Liver (tissue), 9 donors: ENCODE results near the gene NASP. TPM values are rescaled to one million over a fixed set of nuclear protein-coding genes. Genes with fewer than 3 reads are reported as not detected.
A peak's percentile ranks its signal among the peaks of the same experiment; 100 is the strongest.

ENCODE experiments used
- DNase-seq: peaks from one replicate; pipeline ENCODE4 v3.0.0-alpha.2; 2017; ENCODE audit warnings: low spot score
- H3K27ac ChIP-seq, 2 donors: one replicate each; pipeline ENCODE4 v1.7.0; 2013; ENCODE audit warnings: inconsistent platforms in 2 of 2, low read length in 2 of 2, control low read depth in 1 of 2, low read depth in 1 of 2, mild to moderate bottlenecking in 1 of 2
- H3K27me3 ChIP-seq, 4 donors: one replicate each; pipeline versions ENCODE4 v1.6.1 to v1.7.0; 2013; ENCODE audit warnings: low read length in 3 of 4, inconsistent platforms in 1 of 4, mild to moderate bottlenecking in 1 of 4, moderate library complexity in 1 of 4; ENCODE audit not compliant: control insufficient read depth in 4 of 4, insufficient read depth in 4 of 4
- H3K36me3 ChIP-seq, 4 donors: one replicate each; pipeline versions ENCODE4 v1.6.1 to v1.7.0; 2013; ENCODE audit warnings: low read length in 3 of 4, mild to moderate bottlenecking in 3 of 4, low read depth in 1 of 4, moderate library complexity in 1 of 4; ENCODE audit not compliant: control insufficient read depth in 4 of 4, insufficient read depth in 3 of 4
- H3K4me1 ChIP-seq, 4 donors: one replicate each; pipeline versions ENCODE4 v1.6.1 to v1.7.0; 2013; ENCODE audit warnings: low read length in 3 of 4, mild to moderate bottlenecking in 3 of 4, moderate library complexity in 1 of 4; ENCODE audit not compliant: control insufficient read depth in 4 of 4, insufficient read depth in 4 of 4
- H3K4me3 ChIP-seq, 3 donors: one replicate each; pipeline versions ENCODE4 v1.6.1 to v1.7.0; 2013; ENCODE audit warnings: low read length in 3 of 3, control low read depth in 1 of 3, low read depth in 1 of 3, mild to moderate bottlenecking in 1 of 3
- H3K9ac ChIP-seq, 2 donors: one replicate each; pipeline ENCODE4 v1.7.0; 2013; ENCODE audit warnings: low read length in 2 of 2, mild to moderate bottlenecking in 2 of 2, moderate library complexity in 2 of 2, control low read depth in 1 of 2, low read depth in 1 of 2
- H3K9me3 ChIP-seq, 4 donors: one replicate each; pipeline versions ENCODE4 v1.6.1 to v1.7.0; 2013; ENCODE audit warnings: low read length in 3 of 4; ENCODE audit not compliant: control insufficient read depth in 4 of 4
- ATF3 ChIP-seq: IDR thresholded peaks from 2 replicates; pipeline ENCODE4 v1.6.1; 2016; ENCODE audit warnings: antibody characterized with exemption
- EGR1 ChIP-seq, 2 donors: IDR thresholded peaks; 2 replicates each; pipeline ENCODE4 v1.6.1; 2016 to 2018; ENCODE audit warnings: antibody characterized with exemption in 2 of 2, low read depth in 2 of 2
- FOXA1 ChIP-seq: IDR thresholded peaks from 2 replicates; pipeline ENCODE4 v1.6.1; 2016; ENCODE audit warnings: antibody characterized with exemption
- FOXA2 ChIP-seq: IDR thresholded peaks from 2 replicates; pipeline ENCODE4 v1.6.1; 2016; ENCODE audit warnings: antibody characterized with exemption
- GABPA ChIP-seq, 2 donors: IDR thresholded peaks in 1 of 2; conservative IDR thresholded peaks in 1 of 2; 2 replicates each; pipeline ENCODE4 v1.6.1; 2016; ENCODE audit warnings: antibody characterized with exemption in 2 of 2, mild to moderate bottlenecking in 1 of 2, moderate library complexity in 1 of 2
- HNF4A ChIP-seq, 2 donors: conservative IDR thresholded peaks; 2 replicates each; pipeline ENCODE4 v1.6.1; 2016; ENCODE audit warnings: antibody characterized with exemption in 2 of 2, mild to moderate bottlenecking in 2 of 2
- HNF4G ChIP-seq: IDR thresholded peaks from 2 replicates; pipeline ENCODE4 v1.6.1; 2016; ENCODE audit warnings: antibody characterized with exemption
- JUND ChIP-seq, 2 donors: IDR thresholded peaks; 2 replicates each; pipeline ENCODE4 v1.6.1; 2016; ENCODE audit warnings: antibody characterized with exemption in 2 of 2
- NR2F2 ChIP-seq: IDR thresholded peaks from 2 replicates; pipeline ENCODE4 v1.6.1; 2016; ENCODE audit warnings: antibody characterized with exemption
- RAD21 ChIP-seq, 2 donors: IDR thresholded peaks; 2 replicates each; pipeline ENCODE4 v1.6.1; 2016; ENCODE audit warnings: antibody characterized with exemption in 2 of 2, mild to moderate bottlenecking in 2 of 2
- RXRA ChIP-seq, 2 donors: IDR thresholded peaks; 2 replicates each; pipeline ENCODE4 v1.6.1; 2017 to 2018; ENCODE audit warnings: antibody characterized with exemption in 2 of 2, mild to moderate bottlenecking in 1 of 2
- SP1 ChIP-seq: IDR thresholded peaks from 2 replicates; pipeline ENCODE4 v1.6.1; 2018; ENCODE audit warnings: antibody characterized with exemption, mild to moderate bottlenecking
- TAF1 ChIP-seq: conservative IDR thresholded peaks from 2 replicates; pipeline ENCODE4 v1.6.1; 2016; ENCODE audit warnings: antibody characterized with exemption, mild to moderate bottlenecking
- YY1 ChIP-seq: IDR thresholded peaks from 2 replicates; pipeline ENCODE4 v1.6.1; 2016; ENCODE audit warnings: antibody characterized with exemption, mild to moderate bottlenecking
- WGBS: extraction: QIAGEN DNeasy Blood & Tissue Kit; methylation state at CpG from one replicate; pipeline ENCODE4 v1.1.7; 2013; 5-methylcytosine and 5-hydroxymethylcytosine counted together
- polyA plus RNA-seq, 2 donors: library from polyadenylated mRNA; stranded (reverse) in 1 of 2; unstranded in 1 of 2; fragments of 200-250 nt in 1 of 2; fragments of >200 nt in 1 of 2; fragmentation: Nextera tagmentation in 1 of 2; extraction: Ambion mirVana in 1 of 2; gene quantifications; one replicate each; pipeline versions ENCODE4 v1.2.1 to v1.2.3, GENCODE V29; 2013 to 2015
- total RNA-seq, 2 donors: library from RNA; depleted of rRNA; stranded (reverse); fragments of >200 nt; gene quantifications; one replicate each; pipeline ENCODE4 v1.2.3, GENCODE V29; 2014
- TF ChIP-seq, protein P1 (sequence below): IDR thresholded peaks from 2 replicates; pipeline ENCODE4 v1.6.1; 2016; ENCODE audit warnings: antibody characterized with exemption, mild to moderate bottlenecking
- TF ChIP-seq, protein P2 (sequence below): IDR thresholded peaks from 2 replicates; pipeline ENCODE4 v1.6.1; 2016; ENCODE audit warnings: antibody characterized with exemption
- TF ChIP-seq, protein P3 (sequence below): IDR thresholded peaks from 2 replicates; pipeline ENCODE4 v1.6.1; 2016; ENCODE audit warnings: antibody characterized with exemption
- TF ChIP-seq, protein P4 (sequence below): fragments of 150-350 bp; IDR thresholded peaks from 2 replicates; pipeline ENCODE4 v1.5.1; 2017; ENCODE audit warnings: improper control_type of control experiment, low read depth, low read length; ENCODE audit not compliant: missing input control
- donor health status: healthy.
- donor health status: healthy.
- donor health status: healthy.
- donor health status: healthy.
- donor health status: healthy.

The NASP gene
- total and polyA plus RNA-seq, 4 donors: 24.9 to 74.9 (median 39.7) TPM

DNA sequence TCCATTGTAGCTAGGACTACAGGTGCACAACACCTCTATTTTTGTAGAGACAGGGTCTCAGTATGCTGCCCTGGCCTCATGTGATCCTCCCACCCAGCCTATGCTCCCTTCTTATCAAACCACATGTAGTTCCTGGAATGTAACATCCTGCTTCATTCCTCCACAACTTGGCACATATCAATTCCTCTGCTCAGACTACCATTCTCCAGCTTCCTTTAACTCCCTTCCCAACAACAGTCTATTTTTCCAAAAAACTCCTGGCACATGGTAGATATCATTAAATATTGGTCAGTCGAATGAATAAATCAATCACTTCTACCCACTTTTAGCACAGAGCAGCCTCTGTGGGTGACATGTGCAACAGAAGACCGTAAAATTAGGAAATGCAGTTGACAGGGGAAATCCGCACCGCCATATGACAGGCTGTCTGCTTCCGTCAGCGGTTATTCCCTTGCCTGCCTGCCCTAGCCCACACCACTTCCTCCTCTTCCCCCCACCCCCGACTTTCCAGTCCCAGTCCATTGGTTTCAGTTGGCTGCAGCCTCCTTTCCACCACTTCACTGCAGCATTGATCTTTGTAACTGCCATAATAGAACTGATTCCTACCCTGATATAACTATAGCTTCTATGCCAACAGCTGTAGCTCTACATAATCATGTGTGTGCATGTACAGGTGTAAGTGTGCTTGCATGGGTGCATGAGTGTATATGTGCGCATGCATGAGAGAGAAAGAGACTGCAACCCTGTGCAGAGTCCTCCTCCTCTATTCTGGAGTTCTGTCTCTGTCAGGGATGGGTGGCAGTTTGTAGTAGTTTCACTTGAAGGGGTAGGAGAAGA lies 40.0 kb upstream of the NASP start:
- Histone ChIP-seq H3K36me3 (no peaks in the 10 kb centered on the region), H3K27me3 (no peaks in the 10 kb centered on the region), H3K4me1 (peaks cover 12 to 42% (median 35%) of the 10 kb centered on the region in 4 donors), H3K9ac (no peak overlapping the region), H3K9me3 (no peaks in the 10 kb centered on the region), H3K27ac (peak overlapping the region; percentile 42 to 69), H3K4me3 (no peak overlapping the region)
- 45% methylated on average over 8 of the region's 8 CpGs for WGBS
- no peak for TF ChIP-seq ATF3
- TF ChIP-seq, protein P1, sequence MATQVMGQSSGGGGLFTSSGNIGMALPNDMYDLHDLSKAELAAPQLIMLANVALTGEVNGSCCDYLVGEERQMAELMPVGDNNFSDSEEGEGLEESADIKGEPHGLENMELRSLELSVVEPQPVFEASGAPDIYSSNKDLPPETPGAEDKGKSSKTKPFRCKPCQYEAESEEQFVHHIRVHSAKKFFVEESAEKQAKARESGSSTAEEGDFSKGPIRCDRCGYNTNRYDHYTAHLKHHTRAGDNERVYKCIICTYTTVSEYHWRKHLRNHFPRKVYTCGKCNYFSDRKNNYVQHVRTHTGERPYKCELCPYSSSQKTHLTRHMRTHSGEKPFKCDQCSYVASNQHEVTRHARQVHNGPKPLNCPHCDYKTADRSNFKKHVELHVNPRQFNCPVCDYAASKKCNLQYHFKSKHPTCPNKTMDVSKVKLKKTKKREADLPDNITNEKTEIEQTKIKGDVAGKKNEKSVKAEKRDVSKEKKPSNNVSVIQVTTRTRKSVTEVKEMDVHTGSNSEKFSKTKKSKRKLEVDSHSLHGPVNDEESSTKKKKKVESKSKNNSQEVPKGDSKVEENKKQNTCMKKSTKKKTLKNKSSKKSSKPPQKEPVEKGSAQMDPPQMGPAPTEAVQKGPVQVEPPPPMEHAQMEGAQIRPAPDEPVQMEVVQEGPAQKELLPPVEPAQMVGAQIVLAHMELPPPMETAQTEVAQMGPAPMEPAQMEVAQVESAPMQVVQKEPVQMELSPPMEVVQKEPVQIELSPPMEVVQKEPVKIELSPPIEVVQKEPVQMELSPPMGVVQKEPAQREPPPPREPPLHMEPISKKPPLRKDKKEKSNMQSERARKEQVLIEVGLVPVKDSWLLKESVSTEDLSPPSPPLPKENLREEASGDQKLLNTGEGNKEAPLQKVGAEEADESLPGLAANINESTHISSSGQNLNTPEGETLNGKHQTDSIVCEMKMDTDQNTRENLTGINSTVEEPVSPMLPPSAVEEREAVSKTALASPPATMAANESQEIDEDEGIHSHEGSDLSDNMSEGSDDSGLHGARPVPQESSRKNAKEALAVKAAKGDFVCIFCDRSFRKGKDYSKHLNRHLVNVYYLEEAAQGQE: no peak
- no peak for TF ChIP-seq FOXA2
- TF ChIP-seq, protein P2, sequence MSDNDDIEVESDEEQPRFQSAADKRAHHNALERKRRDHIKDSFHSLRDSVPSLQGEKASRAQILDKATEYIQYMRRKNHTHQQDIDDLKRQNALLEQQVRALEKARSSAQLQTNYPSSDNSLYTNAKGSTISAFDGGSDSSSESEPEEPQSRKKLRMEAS: peak; percentile 67
- TF ChIP-seq HNF4A (conservative IDR thresholded peaks at IDR 0.05): peak; percentile 13 to 17
- TF ChIP-seq RXRA (IDR thresholded peaks at IDR 0.05): peak in 1 of 2 donors; percentile 8
- no peak for TF ChIP-seq RAD21 (IDR thresholded peaks at IDR 0.05)
- TF ChIP-seq, protein P3, sequence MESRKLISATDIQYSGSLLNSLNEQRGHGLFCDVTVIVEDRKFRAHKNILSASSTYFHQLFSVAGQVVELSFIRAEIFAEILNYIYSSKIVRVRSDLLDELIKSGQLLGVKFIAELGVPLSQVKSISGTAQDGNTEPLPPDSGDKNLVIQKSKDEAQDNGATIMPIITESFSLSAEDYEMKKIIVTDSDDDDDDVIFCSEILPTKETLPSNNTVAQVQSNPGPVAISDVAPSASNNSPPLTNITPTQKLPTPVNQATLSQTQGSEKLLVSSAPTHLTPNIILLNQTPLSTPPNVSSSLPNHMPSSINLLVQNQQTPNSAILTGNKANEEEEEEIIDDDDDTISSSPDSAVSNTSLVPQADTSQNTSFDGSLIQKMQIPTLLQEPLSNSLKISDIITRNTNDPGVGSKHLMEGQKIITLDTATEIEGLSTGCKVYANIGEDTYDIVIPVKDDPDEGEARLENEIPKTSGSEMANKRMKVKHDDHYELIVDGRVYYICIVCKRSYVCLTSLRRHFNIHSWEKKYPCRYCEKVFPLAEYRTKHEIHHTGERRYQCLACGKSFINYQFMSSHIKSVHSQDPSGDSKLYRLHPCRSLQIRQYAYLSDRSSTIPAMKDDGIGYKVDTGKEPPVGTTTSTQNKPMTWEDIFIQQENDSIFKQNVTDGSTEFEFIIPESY: no peak
- TF ChIP-seq, protein P4, sequence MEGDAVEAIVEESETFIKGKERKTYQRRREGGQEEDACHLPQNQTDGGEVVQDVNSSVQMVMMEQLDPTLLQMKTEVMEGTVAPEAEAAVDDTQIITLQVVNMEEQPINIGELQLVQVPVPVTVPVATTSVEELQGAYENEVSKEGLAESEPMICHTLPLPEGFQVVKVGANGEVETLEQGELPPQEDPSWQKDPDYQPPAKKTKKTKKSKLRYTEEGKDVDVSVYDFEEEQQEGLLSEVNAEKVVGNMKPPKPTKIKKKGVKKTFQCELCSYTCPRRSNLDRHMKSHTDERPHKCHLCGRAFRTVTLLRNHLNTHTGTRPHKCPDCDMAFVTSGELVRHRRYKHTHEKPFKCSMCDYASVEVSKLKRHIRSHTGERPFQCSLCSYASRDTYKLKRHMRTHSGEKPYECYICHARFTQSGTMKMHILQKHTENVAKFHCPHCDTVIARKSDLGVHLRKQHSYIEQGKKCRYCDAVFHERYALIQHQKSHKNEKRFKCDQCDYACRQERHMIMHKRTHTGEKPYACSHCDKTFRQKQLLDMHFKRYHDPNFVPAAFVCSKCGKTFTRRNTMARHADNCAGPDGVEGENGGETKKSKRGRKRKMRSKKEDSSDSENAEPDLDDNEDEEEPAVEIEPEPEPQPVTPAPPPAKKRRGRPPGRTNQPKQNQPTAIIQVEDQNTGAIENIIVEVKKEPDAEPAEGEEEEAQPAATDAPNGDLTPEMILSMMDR: no peak
- no peak for TF ChIP-seq HNF4G
- peak; percentile 31 for TF ChIP-seq YY1
- TF ChIP-seq FOXA1: no peak
- TF ChIP-seq GABPA (IDR thresholded peaks at IDR 0.05 in 1 of 2, conservative IDR thresholded peaks at IDR 0.05 in 1 of 2): peak in 1 of 2 donors; percentile 23
- TF ChIP-seq NR2F2: no peak
- peak; percentile 45 for TF ChIP-seq SP1
- TF ChIP-seq EGR1 (IDR thresholded peaks at IDR 0.05; ENCODE audit: low read depth in 2 of 2): no peak
- no peak for TF ChIP-seq JUND (IDR thresholded peaks at IDR 0.05)
- TF ChIP-seq TAF1: no peak
- DNase-seq: peak; percentile 47
